HepG2 (cell line): ENCODE data around the gene PCSK5. TPM values are rescaled to one million over a fixed set of nuclear protein-coding genes. Genes with fewer than 3 reads are reported as not detected.
A peak's percentile ranks its signal among the peaks of the same experiment; 100 is the strongest.

ENCODE experiments used
- AKAP8 ChIP-seq: sonication (generic); formaldehyde crosslinking; IDR thresholded peaks from 2 replicates; pipeline ENCODE4 v1.5.1; 2020; ENCODE audit warnings: mild to moderate bottlenecking, missing genetic modification reagents
- MAZ ChIP-seq, 2 experiments: sonication (generic) in 1 of 2; formaldehyde crosslinking in 1 of 2; IDR thresholded peaks; 2 replicates each; pipeline versions ENCODE4 v1.5.0 to v1.6.1; 2012 to 2020; ENCODE audit warnings: low read depth in 2 of 2, mild to moderate bottlenecking in 2 of 2, borderline replicate concordance in 1 of 2, improper control_type of control experiment in 1 of 2, low read length in 1 of 2, missing genetic modification reagents in 1 of 2, moderate library complexity in 1 of 2
- NR2F6 ChIP-seq, 2 experiments: IDR thresholded peaks; 2 replicates each; pipeline ENCODE4 v1.6.1; 2016; ENCODE audit warnings: antibody characterized with exemption in 1 of 2, mild to moderate bottlenecking in 1 of 2
- ONECUT2 ChIP-seq: sonication (generic); formaldehyde crosslinking; IDR thresholded peaks from 2 replicates; pipeline ENCODE4 v1.4.0; 2020; ENCODE audit warnings: missing genetic modification reagents
- SIN3B ChIP-seq: fragments of 150-350 bp; IDR thresholded peaks from 2 replicates; pipeline ENCODE4 v1.6.1; 2014; ENCODE audit warnings: low read length
- SMARCC2 ChIP-seq: fragments of 450-650 bp; IDR thresholded peaks from 2 replicates; pipeline ENCODE4 v1.6.1; 2017; ENCODE audit warnings: antibody characterized with exemption, mild to moderate bottlenecking
- SNAPC2 ChIP-seq: sonication (generic); formaldehyde crosslinking; IDR thresholded peaks from 2 replicates; pipeline ENCODE4 v1.8.1; 2022; ENCODE audit warnings: mild to moderate bottlenecking, missing genetic modification reagents
- ZFAT ChIP-seq: sonication (generic); formaldehyde crosslinking; conservative IDR thresholded peaks from 2 replicates; pipeline ENCODE4 v1.8.1; 2023; ENCODE audit warnings: missing genetic modification reagents, inconsistent platforms
- ZFP37 ChIP-seq: sonication (generic); formaldehyde crosslinking; IDR thresholded peaks from 2 replicates; pipeline ENCODE4 v1.4.0; 2020; ENCODE audit warnings: missing genetic modification reagents, borderline replicate concordance
- ZFYVE20 ChIP-seq: sonication (generic); formaldehyde crosslinking; IDR thresholded peaks from 2 replicates; pipeline ENCODE4 v1.8.0; 2023; ENCODE audit warnings: low read depth, mild to moderate bottlenecking, moderate library complexity, missing genetic modification reagents, borderline replicate concordance
- ZNF207 ChIP-seq: fragments of 450-650 bp; IDR thresholded peaks from 2 replicates; pipeline ENCODE4 v1.6.1; 2016; ENCODE audit warnings: antibody characterized with exemption, borderline replicate concordance
- ZNF33B ChIP-seq: sonication (generic); formaldehyde crosslinking; IDR thresholded peaks from 2 replicates; pipeline ENCODE4 v1.5.1; 2020; ENCODE audit warnings: mild to moderate bottlenecking, missing genetic modification reagents
- ZNF558 ChIP-seq: sonication (generic); formaldehyde crosslinking; IDR thresholded peaks from 2 replicates; pipeline ENCODE4 v1.9.0; 2022; ENCODE audit warnings: mild to moderate bottlenecking, missing genetic modification reagents, borderline replicate concordance
- ZNF709 ChIP-seq: sonication (generic); formaldehyde crosslinking; IDR thresholded peaks from 2 replicates; pipeline ENCODE4 v1.5.0; 2020; ENCODE audit warnings: mild to moderate bottlenecking, missing genetic modification reagents
- ZSCAN20 ChIP-seq: sonication (generic); formaldehyde crosslinking; IDR thresholded peaks from 2 replicates; pipeline ENCODE4 v1.4.0; 2020; ENCODE audit warnings: missing genetic modification reagents, mild to moderate bottlenecking, borderline replicate concordance
- ZSCAN21 ChIP-seq: sonication (generic); formaldehyde crosslinking; IDR thresholded peaks from 2 replicates; pipeline ENCODE4 v1.8.0; 2022; ENCODE audit warnings: mild to moderate bottlenecking, missing genetic modification reagents, moderate library complexity, borderline replicate concordance
- polyA plus RNA-seq, 8 experiments: library from polyadenylated mRNA; depleted of rRNA in 3 of 8; stranded (reverse) in 7 of 8; unstranded in 1 of 8; fragments of >200 nt; fragmentation: Illumina TruSeq in 4 of 8; extraction: Trizol in 4 of 8; gene quantifications; 2 replicates each; pipeline versions ENCODE4 v1.2.1 to v1.2.3, GENCODE V29; 2011 to 2016; ENCODE audit warnings: low read depth in 4 of 8, missing spikeins in 1 of 8, mixed read lengths in 1 of 8; ENCODE audit not compliant: insufficient read depth in 1 of 8
- total RNA-seq, 5 experiments: library from RNA; depleted of rRNA; stranded (reverse); fragments of >200 nt; fragmentation: Illumina TruSeq; extraction: Trizol; gene quantifications; 2 replicates each; pipeline ENCODE4 v1.2.3, GENCODE V29; 2016; ENCODE audit warnings: low read depth in 1 of 5
- TF ChIP-seq, protein P1 (sequence below): sonication (generic); formaldehyde crosslinking; IDR thresholded peaks from 2 replicates; pipeline ENCODE4 v1.4.0; 2020; ENCODE audit warnings: mild to moderate bottlenecking, missing genetic modification reagents
- TF ChIP-seq, protein P2 (sequence below): sonication (generic); formaldehyde crosslinking; IDR thresholded peaks from 2 replicates; pipeline ENCODE4 v1.4.0; 2020; ENCODE audit warnings: missing genetic modification reagents, borderline replicate concordance

The PCSK5 gene
- total and polyA plus RNA-seq, 2 of the 13 experiments (the other 11 are each of a cell fraction or from before 2014, with no cell fraction given), result 0.55 to 0.66 TPM

DNA sequence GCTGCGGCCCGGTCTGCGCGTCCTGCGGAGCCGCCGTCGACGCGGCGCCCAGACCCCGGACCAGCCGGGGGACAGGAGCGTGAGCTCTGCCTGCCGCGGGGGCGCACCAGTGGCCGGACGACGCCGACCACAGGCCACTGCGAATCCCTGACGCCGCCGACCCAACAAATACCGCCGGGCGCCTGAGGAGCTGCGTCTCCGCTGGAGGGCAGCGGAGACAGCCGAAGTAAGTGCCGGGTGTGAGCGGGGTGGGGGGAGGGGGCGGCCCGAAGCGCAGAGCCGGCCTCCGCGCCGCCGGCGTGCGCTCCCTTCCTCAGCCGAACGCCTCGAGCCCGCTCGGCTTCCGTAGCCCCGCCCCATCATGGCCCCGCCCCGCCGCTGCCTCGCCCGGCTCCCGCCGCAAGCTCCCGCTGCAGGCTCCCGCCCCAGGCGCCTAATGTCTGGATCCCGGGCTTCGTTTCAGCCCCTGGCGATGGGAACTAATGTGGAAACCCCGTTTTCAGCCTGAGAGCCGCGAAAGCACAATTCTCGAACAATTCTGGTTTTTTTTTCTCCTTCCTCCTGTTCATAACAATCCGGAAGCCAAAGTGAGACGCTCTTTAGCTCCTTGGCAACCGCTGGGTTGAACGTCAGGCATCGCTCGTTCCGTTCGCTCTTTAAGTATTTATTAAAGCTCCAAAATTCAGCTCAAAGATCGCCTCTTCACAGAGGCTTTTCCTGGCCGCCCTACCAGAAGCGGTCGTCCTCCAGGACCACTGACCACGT is 503.9 kb downstream of the PCSK5 start, which contains the start of gene RFK (continued):
- TF ChIP-seq, protein P1, sequence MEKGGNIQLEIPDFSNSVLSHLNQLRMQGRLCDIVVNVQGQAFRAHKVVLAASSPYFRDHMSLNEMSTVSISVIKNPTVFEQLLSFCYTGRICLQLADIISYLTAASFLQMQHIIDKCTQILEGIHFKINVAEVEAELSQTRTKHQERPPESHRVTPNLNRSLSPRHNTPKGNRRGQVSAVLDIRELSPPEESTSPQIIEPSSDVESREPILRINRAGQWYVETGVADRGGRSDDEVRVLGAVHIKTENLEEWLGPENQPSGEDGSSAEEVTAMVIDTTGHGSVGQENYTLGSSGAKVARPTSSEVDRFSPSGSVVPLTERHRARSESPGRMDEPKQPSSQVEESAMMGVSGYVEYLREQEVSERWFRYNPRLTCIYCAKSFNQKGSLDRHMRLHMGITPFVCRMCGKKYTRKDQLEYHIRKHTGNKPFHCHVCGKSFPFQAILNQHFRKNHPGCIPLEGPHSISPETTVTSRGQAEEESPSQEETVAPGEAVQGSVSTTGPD, result no peak
- no peak for TF ChIP-seq ZNF207
- TF ChIP-seq, protein P2, sequence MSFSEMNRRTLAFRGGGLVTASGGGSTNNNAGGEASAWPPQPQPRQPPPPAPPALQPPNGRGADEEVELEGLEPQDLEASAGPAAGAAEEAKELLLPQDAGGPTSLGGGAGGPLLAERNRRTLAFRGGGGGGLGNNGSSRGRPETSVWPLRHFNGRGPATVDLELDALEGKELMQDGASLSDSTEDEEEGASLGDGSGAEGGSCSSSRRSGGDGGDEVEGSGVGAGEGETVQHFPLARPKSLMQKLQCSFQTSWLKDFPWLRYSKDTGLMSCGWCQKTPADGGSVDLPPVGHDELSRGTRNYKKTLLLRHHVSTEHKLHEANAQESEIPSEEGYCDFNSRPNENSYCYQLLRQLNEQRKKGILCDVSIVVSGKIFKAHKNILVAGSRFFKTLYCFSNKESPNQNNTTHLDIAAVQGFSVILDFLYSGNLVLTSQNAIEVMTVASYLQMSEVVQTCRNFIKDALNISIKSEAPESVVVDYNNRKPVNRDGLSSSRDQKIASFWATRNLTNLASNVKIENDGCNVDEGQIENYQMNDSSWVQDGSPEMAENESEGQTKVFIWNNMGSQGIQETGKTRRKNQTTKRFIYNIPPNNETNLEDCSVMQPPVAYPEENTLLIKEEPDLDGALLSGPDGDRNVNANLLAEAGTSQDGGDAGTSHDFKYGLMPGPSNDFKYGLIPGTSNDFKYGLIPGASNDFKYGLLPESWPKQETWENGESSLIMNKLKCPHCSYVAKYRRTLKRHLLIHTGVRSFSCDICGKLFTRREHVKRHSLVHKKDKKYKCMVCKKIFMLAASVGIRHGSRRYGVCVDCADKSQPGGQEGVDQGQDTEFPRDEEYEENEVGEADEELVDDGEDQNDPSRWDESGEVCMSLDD, result no peak; the same call in 1 of the 2 replicates
- 0 out of 2 replicates have a peak, but pooled peaks have one; percentile 26 for TF ChIP-seq ZNF558 (CRISPR knock-in tag)
- no peak; the same call in none of the 2 replicates for TF ChIP-seq ZSCAN21 (CRISPR knock-in tag)
- TF ChIP-seq AKAP8 (CRISPR knock-in tag), result 0 out of 2 replicates have a peak, but pooled peaks have one; percentile 45
- no peak for TF ChIP-seq ZSCAN20 (CRISPR knock-in tag)
- TF ChIP-seq ZNF709 (CRISPR knock-in tag), result 0 out of 2 replicates have a peak, but pooled peaks have one; percentile 40
- TF ChIP-seq ZNF33B (CRISPR knock-in tag), result 0 out of 2 replicates have a peak, but pooled peaks have one; percentile 19
- no peak for TF ChIP-seq SMARCC2
- TF ChIP-seq NR2F6 (IDR thresholded peaks at IDR 0.05), result no peak
- TF ChIP-seq NR2F6 (CRISPR knock-in tag; IDR thresholded peaks at IDR 0.05), result no peak; the same call in 1 of the 2 replicates
- no peak; the same call in 1 of the 2 replicates for TF ChIP-seq ZFP37 (CRISPR knock-in tag)
- peak; percentile 13; the same call in 1 of the 2 replicates for TF ChIP-seq ZFYVE20
- no peak for TF ChIP-seq ONECUT2 (CRISPR knock-in tag)
- TF ChIP-seq ZFAT, result 0 out of 2 replicates have a peak, but pooled peaks have one; percentile 33
- TF ChIP-seq SNAPC2 (CRISPR knock-in tag), result no peak
- peak; percentile 74 for TF ChIP-seq MAZ (IDR thresholded peaks at IDR 0.05; ENCODE audit: borderline replicate concordance, low read depth, low read length)
- peak; percentile 63 for TF ChIP-seq MAZ (CRISPR knock-in tag; IDR thresholded peaks at IDR 0.05; ENCODE audit: low read depth)
- TF ChIP-seq SIN3B, result no peak
